ENCODE results near the gene DENND1A.

The DENND1A gene

DNA sequence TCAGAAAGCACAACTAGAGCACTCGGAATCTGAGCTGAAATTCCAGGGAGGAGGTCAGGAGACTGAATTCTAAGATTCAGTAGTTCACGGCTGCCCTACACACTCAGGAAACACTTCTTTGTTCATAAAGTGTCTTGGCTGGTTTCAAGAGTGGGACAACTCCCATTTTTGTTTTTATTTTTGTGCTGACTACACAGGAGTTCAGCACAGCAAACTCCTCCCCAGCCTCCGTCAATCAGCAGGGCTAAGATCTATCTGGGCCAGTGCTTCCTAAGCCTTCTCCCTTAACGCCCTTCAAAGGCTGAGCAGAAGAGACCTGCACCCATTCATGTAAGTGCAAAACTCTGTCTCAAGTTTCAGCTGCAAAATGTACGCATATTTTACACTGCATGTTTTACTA is 323.8 kb downstream of the DENND1A start:
- no peak for DNase-seq

DNA sequence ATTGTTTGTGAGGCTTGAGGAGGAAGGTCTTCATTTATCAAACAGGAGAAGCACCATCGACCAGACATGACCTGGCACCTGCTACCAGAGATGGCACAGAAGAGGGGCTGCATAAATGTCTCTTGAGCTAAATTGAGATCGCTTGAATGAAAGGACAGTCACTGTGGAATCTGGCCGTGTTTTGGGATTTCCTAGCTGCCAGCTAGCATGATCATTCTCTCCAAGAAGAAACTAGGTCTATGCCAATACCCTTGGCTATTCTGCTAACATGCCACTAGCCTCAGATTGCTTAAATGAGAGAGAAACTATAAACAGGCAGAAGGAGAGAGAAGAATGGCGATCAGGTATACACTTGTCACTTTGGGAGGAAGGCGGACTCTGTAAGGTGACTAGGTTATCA is 324.6 kb downstream of the DENND1A start:
- DNase-seq, result no peak

DNA sequence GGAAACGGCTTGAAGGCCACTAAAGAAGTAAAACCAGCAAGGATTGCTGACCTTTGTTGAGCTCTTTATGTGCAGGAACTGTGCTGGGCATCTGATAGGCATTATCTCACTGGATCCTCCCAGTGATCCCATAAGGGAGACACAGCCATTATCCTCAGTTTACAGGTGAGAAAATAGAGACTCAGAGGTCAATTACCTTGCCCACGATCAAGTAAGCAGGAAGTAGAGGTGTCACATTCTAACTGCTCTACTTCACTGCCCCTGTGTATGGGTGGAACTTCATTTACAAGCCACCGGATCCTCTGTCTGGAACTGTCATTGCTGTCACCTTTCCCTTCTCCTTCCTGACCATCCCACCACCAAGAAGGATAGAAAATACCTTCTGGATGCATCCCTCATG is 325.1 kb downstream of the DENND1A start:
- no peak for DNase-seq

DNA sequence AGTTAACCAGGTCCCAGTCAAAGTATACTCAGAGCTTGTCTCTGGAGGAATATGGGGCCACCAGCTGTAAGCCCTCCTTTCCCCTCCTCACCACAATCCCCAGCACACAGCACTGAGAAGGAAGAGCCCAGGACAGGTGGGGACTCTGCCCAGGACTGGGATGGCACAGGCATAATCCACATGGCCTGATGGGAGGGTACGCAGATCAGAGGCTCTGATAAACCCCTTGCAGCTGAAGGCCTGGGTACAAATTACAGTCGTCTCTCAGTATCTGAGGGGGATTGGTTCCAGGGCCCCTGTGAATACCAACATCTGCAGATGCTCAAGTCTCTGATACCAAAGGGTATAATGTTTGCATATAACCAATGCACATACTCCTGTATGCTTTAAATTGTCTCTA is 328.1 kb downstream of the DENND1A start:
- no peak for DNase-seq

DNA sequence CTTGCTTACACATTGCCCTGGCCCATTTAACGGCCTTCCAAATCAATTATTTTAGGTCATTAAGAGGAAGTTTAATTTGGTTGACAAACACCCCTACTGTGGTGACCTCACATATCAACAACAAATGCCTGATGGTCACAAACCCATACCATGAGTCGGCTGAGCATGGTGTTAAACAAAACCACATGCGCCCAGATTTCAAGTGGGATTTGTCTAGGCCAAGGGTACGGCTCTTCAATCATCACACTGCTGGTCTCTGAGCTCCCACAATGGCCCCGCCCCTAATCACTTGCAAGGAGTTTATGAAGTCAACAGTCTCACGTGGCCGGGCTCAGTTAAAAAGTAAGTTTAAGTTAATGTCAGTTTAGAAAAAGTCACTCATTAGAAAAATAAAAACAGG is 330.1 kb downstream of the DENND1A start:
- DNase-seq, result no peak

DNA sequence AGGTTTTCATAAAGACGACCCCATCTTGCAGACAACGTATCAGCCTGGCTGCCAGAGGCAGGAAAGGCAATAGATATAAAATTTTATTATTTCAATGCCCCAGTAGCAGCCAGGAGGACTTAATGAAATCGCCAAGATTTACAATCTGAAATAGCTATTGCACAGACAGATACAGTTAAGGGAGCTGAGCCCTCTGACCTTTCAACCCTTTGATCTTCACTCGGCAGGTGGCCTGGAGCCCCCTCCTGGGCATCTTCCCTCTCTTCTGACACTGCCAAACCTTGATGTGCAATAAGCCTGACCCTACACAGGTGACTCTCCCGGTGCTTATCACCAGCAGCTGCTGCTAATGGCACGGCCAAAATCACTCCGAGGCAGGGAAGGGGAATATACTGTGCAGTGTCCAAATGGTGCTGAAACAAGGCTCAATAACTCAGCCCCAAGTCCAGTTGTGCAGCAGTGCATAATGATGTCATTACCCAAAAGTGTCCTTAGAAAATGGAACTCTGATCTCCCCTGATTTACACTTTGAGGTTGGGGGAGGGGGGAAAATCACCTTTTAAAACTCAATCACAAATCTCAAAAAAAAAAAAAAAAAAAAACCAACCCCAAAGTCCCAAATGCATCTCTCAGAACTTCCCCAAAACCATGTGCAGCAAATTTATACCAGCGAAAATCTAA is 331.9 kb downstream of the DENND1A start:
- no peak for DNase-seq

DNA sequence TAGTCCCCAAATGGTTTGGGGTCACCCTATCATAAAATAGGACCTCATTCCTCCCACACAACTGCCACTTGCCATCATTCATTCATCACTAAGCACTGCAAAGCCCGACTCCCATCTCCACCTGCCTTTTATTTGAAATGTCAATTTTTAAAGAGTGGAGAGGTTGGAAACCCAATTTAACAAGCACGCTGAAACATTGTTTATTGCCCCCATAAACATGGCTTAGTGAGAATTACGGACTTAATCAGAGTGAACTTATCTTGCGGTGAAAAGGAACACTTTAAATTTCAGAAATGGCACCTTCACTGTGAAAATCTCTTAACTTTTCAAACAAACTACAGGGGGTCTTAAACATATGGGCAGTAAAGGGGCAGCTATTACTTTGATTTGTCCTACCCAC is 332.9 kb downstream of the DENND1A start:
- DNase-seq, result no peak

DNA sequence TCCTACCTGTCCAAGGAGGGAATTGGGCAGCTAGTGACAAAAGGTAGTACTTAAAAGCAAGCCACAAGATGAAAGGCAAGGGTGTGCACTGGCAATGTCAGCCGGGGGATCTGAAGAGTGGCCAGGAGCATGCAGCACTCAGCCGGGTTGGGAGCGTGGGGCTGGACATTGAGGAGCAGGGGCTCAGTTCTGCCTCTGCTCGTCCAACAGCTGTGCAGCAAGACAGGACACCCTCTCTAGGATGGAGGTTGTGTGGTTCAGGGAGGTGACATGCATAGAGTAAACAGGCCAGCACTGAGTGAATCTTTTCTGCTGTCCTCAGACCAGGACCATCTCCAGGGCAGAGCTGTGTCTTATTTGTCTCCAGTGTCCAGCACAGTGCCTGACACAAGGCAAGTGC is 338.6 kb downstream of the DENND1A start:
- DNase-seq, result no peak

DNA sequence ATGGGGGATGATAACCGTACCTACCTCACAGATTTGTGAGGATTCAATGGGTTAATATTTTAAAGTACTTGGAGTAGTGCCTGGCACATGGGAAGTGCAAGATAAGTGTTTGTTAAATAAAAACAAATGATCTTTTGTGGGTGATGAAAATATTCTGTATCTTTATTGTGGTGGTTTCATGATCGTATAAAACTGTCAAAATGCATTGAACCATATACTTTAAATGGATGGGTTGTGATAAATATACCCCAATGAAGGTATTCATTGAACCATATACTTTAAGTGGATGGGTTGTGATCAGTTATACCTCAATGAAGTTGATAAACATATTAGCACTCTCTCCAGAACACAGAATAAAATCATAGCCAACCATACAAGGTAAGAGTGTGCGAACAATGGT is 339.4 kb downstream of the DENND1A start:
- DNase-seq, result no peak

DNA sequence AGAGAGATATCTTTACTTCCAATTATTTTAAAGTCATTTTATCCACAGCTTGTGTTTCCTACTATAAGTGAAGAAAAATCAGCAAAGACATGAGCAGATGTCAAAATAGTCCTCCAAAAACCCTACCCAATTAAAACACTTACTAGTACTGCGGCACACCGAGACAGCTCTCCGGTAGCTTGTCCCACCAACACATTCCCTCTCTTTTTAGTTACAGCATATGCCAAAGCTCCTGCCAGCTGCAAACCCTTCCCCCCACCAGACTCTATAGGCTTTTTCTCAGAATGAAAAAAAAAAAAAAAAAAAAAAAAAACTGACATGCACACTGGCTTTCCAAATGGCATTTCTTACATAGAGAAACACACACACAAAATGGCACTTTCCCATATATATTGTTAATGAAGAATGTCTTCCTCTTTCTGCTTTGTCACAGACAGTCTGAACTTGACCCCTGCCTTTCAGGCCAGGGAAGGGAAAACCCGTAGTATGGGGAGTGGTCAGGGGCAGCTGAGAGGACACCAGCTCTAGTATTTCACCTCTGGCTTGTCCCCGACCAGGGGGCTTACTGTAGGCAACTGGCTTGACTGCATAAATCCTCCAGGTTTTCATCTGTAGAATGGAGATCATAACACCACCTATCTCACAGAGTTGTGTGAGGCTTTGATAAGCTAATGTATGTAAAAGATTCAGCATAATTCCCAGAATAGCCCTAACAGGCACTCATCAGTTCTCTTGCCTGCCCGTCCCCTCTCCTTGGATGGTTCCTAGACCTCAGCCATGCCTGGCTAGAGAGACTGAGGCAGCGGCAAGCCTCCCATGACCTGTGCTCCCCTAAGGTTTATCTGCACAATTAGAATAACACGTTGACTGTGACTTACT is 340.3 kb downstream of the DENND1A start:
- no peak for DNase-seq

DNA sequence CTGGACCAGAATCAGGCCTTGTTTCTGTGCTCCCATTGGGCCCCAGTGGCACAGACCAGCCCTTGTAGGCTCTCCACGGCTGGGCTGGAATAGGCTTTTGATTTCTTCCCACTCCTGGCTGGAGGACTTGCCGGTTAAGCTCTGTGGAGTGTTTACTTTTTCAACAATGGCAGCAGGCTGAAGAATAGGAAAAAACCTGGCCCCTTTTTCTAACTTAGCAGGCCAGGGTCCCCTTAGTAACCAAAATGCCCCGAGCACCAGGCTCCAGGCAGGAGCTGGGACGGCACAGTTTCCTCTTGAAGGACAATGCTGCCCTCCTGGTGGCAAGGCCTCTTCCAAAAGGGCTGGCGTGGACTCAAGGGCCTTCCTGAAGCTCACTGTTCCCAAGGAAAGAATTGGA is 343.7 kb downstream of the DENND1A start:
- DNase-seq, result no peak

DNA sequence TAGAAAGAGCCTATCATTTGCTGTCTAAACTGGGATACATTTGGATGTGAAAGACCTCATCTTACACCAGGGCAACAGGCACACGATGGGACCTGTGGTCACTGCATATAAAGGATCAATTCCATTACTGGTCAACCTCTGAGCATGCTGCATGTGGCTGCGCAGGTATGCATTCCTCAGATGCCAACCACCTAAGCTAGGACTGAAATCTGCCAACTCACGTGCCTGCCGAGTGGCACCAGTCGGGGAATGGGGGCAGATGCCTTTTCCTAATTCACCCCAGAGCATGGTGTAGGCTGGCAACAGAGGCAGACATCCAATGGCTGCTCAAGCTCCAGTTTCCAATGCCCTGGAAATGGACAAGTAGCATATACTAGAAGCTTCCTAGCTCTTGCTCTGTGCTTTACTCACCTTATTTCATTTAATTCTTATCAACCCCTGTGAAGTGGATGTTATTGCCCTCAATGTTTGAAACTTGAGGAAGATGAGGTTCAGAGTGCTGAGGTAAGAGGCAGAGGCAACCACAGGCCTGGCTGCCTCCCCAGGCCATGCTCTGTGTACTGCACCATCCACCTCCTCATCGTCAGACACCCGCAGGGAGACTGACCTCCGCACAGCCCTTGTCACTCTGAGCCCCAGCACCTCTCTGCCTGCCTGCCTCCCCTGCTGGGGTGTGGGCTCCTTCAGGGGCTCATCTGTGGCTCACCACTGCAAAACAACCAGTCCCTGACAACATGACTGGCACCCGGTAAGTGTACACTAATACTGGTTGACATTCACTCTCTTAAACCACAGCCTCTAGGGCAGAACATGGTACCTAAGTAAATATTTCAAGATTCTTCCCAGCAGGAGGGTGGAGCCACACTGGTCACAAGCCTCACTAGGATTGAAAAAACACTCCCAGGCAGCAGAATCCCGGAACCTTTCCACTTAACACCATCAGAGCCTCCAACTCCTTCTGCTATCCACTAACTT is 345.4 kb downstream of the DENND1A start:
- no peak for DNase-seq

DNA sequence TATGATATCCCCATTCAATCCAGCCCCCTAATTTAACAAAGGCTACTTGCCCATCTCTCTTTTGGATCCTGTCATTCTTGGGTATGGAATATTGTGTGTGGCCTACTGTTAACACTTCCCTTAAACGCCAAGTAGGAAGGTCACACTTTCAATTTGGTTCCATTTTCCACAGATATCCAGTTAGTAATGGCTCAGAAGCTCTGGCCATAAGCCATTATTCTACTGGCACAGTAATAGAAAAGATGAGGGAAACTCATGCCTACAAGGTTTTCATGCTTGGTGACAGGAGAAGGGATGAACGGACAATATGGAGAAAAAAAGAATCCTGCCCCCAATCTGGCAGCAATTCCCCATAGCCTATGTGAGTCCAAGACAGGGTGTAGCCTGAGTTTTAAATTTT is 346.3 kb downstream of the DENND1A start:
- no peak for DNase-seq

DNA sequence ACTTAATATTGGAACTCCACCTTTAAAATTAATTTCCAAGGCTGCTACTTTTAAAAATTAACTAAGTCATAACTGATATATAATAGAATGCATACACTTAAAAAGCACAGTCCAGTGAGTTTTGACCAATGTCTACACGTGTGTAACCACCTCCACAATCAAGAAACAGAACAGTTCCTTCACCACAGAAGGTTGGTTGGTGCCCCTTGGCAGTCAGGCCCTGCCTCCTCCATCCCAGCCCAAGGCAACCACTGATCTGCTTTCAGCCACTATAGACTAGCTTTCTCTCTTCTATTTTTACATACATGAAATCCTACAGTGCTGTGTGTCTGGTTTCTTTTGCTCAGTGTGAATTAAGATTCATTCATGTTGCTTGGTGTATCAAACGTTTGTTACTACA is 358.7 kb downstream of the DENND1A start:
- no peak for DNase-seq

DNA sequence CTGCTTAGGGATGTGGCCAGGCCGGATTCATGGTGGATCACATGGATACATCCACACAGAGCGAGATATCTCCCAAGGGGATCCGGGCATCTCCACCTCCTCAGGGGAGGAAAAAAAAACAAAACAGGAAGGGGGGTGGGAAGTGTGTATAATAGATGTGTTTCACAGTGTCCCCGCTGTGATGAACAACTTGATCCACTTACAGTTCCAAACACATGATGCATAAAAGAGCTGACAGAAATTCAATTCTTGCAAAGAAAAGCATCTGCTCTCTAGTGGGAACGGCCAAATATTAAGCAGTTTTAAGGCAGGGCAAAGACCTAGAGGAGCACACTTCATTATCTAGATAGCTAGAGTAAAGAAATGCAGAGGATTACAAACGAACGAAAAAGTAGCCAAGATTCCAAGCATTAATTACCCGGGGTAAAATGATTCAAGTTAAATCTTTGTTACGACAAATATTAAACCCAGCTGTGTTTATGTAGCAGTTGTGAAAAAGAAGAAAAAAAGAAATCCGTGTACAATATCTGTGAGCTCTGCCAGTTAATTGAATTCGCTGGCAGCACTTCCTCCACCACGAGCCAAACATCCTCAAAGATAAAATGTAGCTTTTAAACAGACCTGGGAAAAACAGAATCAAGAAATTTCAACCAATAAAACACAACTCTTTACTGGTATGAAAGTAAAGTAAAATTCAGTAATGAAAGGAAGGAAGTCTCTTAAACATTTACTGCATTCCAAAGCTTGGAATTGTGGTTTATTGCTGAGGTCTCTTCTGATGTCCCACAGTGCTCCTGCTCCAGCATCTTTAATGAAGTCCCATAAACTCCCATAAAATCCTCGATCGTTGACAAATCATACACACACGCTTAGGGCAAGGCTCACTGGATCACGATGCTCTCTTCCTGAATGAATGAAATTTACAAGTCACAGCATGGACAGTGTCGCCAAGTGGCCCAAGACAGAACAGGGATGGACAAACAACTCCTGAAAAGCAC is 360.9 kb downstream of the DENND1A start:
- no peak for DNase-seq

DNA sequence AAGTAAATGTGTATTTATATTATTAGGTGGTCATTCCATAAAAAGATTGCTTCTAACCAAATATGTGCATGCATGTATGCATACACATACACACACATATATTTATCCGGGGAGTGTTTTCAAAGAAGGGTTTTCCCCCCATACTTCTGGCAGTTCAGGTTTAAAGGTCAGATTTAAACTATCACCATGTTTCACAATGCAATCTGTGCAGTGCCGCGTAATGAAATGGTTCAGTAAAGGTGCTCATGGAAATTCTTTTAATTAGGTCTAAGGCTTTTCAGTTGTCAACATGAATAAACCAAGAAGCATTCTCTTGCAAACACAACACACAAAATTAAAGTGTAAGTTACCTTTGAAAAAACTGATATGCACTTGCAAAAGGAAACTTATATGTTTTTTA is 362.9 kb downstream of the DENND1A start:
- no peak for DNase-seq

DNA sequence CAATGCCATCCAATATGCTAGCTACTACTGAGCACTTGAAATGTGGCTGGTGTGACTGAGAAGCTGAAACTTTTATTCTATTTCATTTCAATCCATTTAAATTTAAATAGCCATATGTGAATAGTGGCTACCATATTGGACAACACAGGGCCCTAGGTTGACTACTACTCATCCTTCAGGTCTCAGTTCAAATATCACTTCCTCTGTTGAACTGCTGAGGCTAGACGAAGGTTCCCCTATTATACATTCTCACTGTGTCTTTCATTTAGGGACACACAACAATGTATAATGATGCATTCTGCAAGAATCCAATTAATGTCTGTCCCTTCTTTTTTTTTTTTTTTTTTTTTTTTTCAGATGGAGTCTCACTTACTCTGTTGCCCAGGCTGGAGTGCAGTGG is 365.3 kb downstream of the DENND1A start:
- no peak for DNase-seq

DNA sequence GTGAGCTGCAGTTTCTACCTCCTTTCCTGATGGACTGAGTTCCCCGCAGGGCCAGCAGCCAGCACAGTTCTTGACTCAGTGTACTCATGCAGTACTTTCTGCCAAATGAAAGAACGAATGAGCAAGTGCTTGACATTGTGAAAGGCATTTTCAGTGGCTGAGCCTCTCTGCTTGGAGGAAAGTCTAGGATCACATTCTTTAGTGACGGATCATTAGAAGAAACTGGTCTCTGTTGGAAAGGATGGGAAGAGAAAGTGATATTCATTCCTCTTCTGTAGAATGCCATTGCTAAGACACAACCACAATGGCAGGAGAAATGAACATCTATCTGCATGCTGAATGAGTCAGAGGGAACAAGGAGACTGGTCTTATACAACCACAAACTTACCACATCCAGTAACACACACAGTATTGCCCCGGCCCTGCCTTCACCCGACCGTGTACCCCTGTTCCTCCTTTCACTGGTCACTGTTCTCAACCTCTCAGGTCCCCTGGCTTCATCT is 367.0 kb downstream of the DENND1A start:
- DNase-seq, result no peak

DNA sequence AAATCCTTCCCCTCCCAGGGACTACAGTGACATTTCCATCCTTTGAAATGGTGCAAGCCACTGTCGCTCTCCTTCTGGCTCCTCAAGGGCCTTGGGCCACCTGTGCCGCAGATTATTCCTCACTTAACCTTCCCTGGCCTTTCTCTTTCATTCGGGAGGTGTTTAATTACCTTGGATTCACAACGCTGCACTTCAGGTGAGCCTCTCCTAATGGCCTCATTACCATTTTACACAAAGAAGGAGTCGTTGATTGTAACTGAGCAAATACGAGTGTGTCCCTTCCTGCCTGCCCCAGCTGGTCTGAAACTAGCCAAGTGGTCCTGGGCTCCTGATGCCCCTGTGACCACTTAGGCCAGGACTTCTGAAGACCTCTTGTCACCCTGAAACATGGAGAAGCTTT is 368.9 kb downstream of the DENND1A start:
- DNase-seq, result no peak

DNA sequence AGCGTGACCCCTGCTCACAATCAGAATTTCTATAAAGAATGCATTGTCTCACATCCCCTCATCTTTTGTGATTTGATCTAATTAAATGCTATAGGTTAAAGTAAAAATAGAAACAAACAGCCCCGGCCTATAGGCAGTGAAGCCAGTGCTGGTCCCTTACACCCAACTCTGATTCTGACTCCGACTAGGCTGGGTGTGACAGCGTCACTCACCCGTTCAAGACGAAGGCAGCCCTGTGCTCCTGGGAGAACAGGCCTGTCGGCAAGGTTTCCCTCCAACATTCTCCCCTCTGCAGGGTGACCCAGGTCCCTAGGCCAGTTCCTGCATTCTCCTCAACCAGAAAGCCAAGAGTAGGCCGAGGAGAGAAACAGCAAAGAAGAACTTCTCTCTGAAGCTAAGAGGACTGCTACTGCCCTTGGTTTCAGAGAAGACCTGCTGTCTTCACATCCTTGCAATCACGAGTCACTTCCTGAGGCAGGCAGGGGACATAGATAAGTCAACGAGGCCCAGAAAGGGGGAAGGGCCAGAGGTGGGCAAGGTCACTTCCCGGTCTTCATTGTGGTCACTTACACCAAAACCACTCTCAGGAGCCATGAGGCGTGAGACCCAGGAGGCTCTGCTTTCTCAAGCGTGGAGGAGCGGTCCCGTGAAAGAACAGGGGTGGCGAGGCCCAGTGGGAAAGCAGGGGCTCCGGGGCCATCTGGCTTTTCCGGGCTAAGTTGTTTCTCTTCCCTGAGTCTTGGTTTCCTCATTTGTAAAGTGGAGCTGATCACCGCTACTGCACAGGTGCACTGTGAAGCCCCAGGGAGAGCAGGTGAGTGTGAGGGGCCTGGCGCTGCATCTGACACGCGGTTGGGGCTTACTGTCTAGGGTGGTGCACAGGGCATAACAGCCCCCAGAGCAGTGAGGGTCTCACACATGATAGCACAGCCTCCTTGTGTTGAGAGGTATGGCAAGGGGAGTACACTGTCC is 373.2 kb downstream of the DENND1A start:
- no peak for DNase-seq

DNA sequence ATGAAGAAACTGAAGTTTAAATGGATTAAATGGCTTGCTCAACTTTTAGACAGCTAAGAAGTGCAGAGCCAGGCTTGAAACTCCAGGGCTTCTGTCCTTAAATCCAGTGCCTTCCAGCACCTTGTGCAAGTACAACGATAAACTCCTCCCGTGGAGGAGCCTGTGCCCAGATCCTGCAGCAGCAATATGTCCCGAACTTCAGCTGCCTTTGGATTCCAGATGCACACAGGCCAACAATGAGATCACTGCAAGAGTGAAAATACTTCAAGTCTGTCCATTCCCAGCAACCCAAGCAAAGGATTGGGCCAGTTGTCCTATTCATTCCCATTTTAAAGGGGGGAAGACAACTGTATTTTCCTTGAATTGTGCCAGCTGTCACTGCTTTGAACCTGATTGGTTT is 374.3 kb downstream of the DENND1A start:
- no peak for DNase-seq

Measured in stimulated activated naive CD4-positive, alpha-beta T cell treated with Interleukin-2 at 50 U/mL for 16 hours (primary cell).